ENCODE data around the gene DNAH3. TPM values are rescaled to one million over a fixed set of nuclear protein-coding genes. Genes with fewer than 3 reads are reported as not detected.
"Not testable (repeated sequence)": the region's sequence is repeated elsewhere in the genome, so short reads cannot be mapped to it uniquely, and the experiment has no call there.

Gene DNAH3
- total and polyA plus RNA-seq, 2 of the 8 experiments (the other 6 are each of a cell fraction or from before 2014, with no cell fraction given) = 0.57 to 0.71 TPM

- H3K23me2 ChIP-seq (ENCODE audit: low read depth, low read length); H2AK5ac ChIP-seq (ENCODE audit: low read depth, low read length); H3K9me3 ChIP-seq (ENCODE audit: insufficient read depth in 2 of 2, low read depth in 1 of 2, low read length in 1 of 2); FAIRE-seq; H3K14ac ChIP-seq (ENCODE audit: insufficient read length); H2BK15ac ChIP-seq (ENCODE audit: low read length); H3K36me3 ChIP-seq (ENCODE audit: control insufficient read depth in 2 of 4, insufficient read depth in 4 of 4, low read length in 3 of 4); H2BK5ac ChIP-seq (ENCODE audit: low read depth, low read length); H4K20me1 ChIP-seq (replicated peaks in 1 of 2; ENCODE audit: control insufficient read depth in 1 of 2, insufficient read depth in 2 of 2, low read length in 2 of 2); H3K4me1 ChIP-seq (replicated peaks in 1 of 4; ENCODE audit: control insufficient read depth in 3 of 4, insufficient read depth in 4 of 4, low read length in 3 of 4); H2BK12ac ChIP-seq (ENCODE audit: low read depth, low read length); H3K79me2 ChIP-seq (ENCODE audit: control insufficient read depth in 1 of 2, insufficient read depth in 2 of 2, low read length in 2 of 2); H3K27ac ChIP-seq (ENCODE audit: low read depth, low read length); H3K4me2 ChIP-seq (ENCODE audit: insufficient read depth in 1 of 2, low read depth in 2 of 2, low read length in 2 of 2); H3K4me3 ChIP-seq (ENCODE audit: extremely low read depth in 1 of 4, insufficient read depth in 2 of 4, low read depth in 3 of 4, low read length in 4 of 4); H3K4ac ChIP-seq (replicated peaks; ENCODE audit: insufficient read length, low read depth, low read length); H4K91ac ChIP-seq (replicated peaks; ENCODE audit: insufficient read length, low read length); H3K9ac ChIP-seq (replicated peaks in 1 of 4; ENCODE audit: extremely low read depth in 1 of 4, low read depth in 3 of 4, low read length in 3 of 4); H2BK20ac ChIP-seq (ENCODE audit: low read length); H3K18ac ChIP-seq (ENCODE audit: extremely low read depth, low read length); H3K27me3 ChIP-seq (replicated peaks in 1 of 4; ENCODE audit: control insufficient read depth in 3 of 4, extremely low read depth in 1 of 4, insufficient read depth in 3 of 4, low read length in 3 of 4); H4K8ac ChIP-seq (ENCODE audit: extremely low read depth, insufficient read depth, low read length); H4K5ac ChIP-seq (ENCODE audit: insufficient read length, low read depth, low read length); H3K79me1 ChIP-seq (ENCODE audit: low read depth, low read length); H3K56ac ChIP-seq (replicated peaks; ENCODE audit: insufficient read length, low read depth, low read length); H2BK120ac ChIP-seq (replicated peaks; ENCODE audit: low read depth, low read length); H2AFZ ChIP-seq (ENCODE audit: low read length); H3K23ac ChIP-seq (ENCODE audit: insufficient read length): not testable (repeated sequence)
- peak in 1 of 2 experiments; percentile 77 for DNase-seq (ENCODE audit: low read depth in 1 of 2, low spot score in 2 of 2)
- WGBS, 2 experiments (ENCODE audit: extremely low coverage in 1 of 2, insufficient coverage in 1 of 2, insufficient read length in 1 of 2, insufficient replicate concordance in 2 of 2, low coverage in 1 of 2, low lambda C conversion rate in 2 of 2, missing lambda C conversion rate in 1 of 2) = 74% methylated on average over 24 of the region's 31 CpGs; no CpG with 5 or more reads in 1 of the 2 experiments
- CTCF ChIA-PET (ENCODE audit: partially characterized antibody) = interaction anchor here (0.6 to 0.7 kb wide), 3 partner anchors 52 to 283 kb away, joined by 3 read pairs; no protein-coding TSS in a partner anchor
- POLR2A ChIA-PET (ENCODE audit: partially characterized antibody) = interaction anchor here (0.6 to 0.8 kb wide), 4 partner anchors 29 to 1250 kb away, joined by 3 to 4 read pairs (median 3); partner anchors contain the start of genes ERI2 and REXO5
Measured at GRCh38 chr16:21048091-21048912, 102.3 kb downstream of the DNAH3 start.

Data from H1 (cell line).